B cell (primary cell): ENCODE data around the gene USB1.

Source experiments
- EZH2 ChIP-seq: IDR thresholded peaks from 2 replicates; pipeline ENCODE4 v1.6.1; 2012; ENCODE audit warnings: borderline replicate concordance, low read depth, mild to moderate bottlenecking, moderate library complexity, low read length; ENCODE audit not compliant: insufficient read depth, poor library complexity, severe bottlenecking
- TF ChIP-seq, protein P1 (sequence below): fragments of 200-600 bp; IDR thresholded peaks from one replicate; pipeline ENCODE4 v1.8.0; 2022; ENCODE audit warnings: antibody characterized with exemption, mild to moderate bottlenecking

DNA sequence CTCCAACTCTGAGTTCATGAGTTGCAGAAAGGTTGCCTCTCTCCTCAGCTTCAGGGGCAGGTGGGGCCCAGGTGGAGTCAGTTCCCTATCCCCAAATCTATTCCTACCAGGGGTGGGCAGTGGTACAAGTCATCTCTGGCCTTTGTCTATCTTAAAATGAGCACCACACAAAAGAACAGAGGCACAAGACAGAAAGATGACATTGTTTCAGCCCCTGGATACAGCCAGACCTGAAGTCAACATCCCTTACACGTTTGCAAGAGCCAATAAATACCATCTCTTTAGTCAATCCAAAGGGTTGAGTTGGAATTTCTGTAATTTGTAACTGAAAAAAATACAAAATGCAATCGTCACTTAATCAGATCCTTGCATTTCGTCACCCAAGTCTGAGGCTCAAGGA is 56.6 kb downstream of the USB1 start:
- TF ChIP-seq, protein P1, sequence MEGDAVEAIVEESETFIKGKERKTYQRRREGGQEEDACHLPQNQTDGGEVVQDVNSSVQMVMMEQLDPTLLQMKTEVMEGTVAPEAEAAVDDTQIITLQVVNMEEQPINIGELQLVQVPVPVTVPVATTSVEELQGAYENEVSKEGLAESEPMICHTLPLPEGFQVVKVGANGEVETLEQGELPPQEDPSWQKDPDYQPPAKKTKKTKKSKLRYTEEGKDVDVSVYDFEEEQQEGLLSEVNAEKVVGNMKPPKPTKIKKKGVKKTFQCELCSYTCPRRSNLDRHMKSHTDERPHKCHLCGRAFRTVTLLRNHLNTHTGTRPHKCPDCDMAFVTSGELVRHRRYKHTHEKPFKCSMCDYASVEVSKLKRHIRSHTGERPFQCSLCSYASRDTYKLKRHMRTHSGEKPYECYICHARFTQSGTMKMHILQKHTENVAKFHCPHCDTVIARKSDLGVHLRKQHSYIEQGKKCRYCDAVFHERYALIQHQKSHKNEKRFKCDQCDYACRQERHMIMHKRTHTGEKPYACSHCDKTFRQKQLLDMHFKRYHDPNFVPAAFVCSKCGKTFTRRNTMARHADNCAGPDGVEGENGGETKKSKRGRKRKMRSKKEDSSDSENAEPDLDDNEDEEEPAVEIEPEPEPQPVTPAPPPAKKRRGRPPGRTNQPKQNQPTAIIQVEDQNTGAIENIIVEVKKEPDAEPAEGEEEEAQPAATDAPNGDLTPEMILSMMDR, result no peak
- TF ChIP-seq EZH2, result no peak
